GM12873 (cell line): ENCODE data around the gene STK17A.

Experiments
- TF ChIP-seq, protein P1 (sequence below): IDR thresholded peaks from 2 replicates; pipeline ENCODE4 v1.5.1; 2012; ENCODE audit warnings: low read depth, mild to moderate bottlenecking, moderate library complexity, low read length, control low read depth; ENCODE audit not compliant: insufficient read depth; ENCODE audit errors: missing control alignments

STK17A gene

DNA sequence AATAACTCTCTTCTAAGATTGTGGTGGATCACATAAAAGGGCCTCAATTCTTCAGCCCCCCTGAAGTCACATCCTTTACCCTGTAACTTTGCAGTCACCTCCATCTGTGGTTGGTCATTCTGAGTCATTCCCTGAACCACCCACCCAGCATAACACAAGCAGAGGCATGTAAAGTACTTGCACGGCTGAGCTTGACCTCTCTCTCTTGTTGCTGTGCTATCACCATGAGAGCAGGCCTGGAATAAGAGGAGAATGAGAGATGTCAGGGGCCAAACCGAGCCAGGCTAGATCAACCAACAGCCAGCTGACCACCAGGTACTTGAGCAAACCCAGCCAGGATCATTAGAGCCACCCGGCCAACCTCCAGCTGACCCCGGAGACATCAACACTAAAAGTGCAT lies 13.5 kb upstream of the STK17A start:
- TF ChIP-seq, protein P1, sequence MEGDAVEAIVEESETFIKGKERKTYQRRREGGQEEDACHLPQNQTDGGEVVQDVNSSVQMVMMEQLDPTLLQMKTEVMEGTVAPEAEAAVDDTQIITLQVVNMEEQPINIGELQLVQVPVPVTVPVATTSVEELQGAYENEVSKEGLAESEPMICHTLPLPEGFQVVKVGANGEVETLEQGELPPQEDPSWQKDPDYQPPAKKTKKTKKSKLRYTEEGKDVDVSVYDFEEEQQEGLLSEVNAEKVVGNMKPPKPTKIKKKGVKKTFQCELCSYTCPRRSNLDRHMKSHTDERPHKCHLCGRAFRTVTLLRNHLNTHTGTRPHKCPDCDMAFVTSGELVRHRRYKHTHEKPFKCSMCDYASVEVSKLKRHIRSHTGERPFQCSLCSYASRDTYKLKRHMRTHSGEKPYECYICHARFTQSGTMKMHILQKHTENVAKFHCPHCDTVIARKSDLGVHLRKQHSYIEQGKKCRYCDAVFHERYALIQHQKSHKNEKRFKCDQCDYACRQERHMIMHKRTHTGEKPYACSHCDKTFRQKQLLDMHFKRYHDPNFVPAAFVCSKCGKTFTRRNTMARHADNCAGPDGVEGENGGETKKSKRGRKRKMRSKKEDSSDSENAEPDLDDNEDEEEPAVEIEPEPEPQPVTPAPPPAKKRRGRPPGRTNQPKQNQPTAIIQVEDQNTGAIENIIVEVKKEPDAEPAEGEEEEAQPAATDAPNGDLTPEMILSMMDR, result no peak

GRCh38 chr7:43570688-43571365 lies 12.1 kb upstream of the STK17A start:
- TF ChIP-seq, protein P1, result no peak

GRCh38 chr7:43572516-43573049 lies 10.3 kb upstream of the STK17A start:
- TF ChIP-seq, protein P1, result no peak

DNA sequence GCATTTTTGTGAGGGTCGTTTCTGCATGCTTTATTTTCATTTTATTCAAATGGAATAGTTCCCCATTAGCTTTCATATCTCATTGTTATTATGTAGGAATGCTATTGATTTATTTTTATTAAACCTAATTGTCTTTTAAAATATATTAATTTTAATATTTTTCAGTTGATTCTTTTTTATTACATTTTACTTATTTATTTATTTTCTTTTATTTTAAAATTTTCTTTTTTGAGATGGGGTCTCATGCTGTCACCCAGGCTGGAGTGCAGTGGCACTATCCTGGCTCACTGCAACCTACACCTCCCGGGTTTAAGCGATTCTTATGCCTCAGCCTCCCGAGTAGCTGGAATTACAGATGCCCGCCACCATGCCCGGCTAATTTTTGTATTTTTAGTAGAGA lies 7.4 kb upstream of the STK17A start:
- TF ChIP-seq, protein P1, result no peak

DNA sequence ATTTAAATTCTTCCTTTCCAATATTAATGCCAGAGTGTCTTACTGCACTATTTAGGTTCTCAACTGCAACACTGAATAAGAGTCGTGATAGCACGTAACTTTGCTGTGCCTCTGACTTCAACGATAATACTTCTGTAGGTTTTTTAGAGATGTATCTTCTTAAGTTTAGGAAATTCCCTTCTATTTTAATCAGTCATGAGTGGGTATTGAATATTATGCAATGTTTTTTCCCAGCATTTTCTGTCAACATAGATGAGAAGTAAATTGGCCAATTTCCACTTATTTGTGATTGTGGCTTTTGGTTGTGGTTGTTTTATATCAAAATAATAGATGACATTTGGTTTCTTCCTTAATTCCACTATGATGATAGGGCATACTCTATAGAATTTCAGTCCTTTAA lies 6.7 kb upstream of the STK17A start:
- TF ChIP-seq, protein P1, result no peak

- TF ChIP-seq, protein P1, result no peak
Measured at GRCh38 chr7:43577485-43577951, 5.4 kb upstream of the STK17A start.

DNA sequence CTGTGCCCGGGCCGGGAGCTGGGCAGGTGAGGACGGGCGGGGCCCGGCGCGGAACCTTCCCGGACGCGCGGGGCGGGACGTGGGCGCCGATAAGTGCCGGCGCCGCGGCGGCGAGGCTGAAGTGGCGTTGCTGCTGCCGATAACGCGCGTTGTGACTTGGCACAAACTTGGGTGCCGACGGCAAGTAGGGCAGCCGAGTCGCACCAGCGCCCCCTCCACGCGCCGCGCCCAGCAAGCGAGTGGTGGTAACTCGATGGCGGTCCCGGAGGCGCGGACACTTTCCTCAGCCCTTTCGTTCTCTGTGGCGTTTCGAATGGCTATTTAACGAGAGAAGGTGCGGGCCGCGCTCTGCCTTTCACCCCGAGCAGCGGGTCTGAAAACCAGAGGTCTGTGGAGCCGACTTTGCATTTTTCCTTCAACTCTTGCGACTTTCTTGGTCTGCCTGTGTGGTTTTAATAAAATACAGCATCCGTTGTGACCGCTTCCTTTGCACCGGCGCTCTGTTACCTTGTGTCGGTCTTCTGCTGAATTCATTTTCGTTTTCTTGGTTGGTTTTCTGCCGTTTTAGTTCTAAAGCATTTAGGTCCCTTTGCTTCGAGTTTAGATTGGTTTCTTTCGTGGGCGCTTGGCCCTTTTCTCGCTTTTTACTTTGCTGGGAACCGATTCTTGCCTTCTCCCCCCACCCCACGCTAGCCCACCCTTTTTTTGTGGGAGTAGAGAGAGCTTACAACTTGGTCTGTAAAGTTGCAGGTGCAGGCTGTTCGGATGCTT lies 701 bp downstream of the STK17A start:
- TF ChIP-seq, protein P1, result peak; percentile 15
